ENCODE results near the gene CCL25.
"Not testable (repeated sequence)": the region's sequence is repeated elsewhere in the genome, so short reads cannot be mapped to it uniquely, and the experiment has no call there.

CCL25 gene

GRCh38 chr19:8033287-8034177 is 19.0 kb upstream of the CCL25 start:
- not testable (repeated sequence) for H3K4me3 Mint-ChIP-seq; H3K36me3 Mint-ChIP-seq (ENCODE audit: low read depth); H3K4me1 Mint-ChIP-seq (ENCODE audit: low read depth); DNase-seq (ENCODE audit: low spot score); H3K9me3 Mint-ChIP-seq; H3K27ac Mint-ChIP-seq; H3K27me3 Mint-ChIP-seq (ENCODE audit: low read depth)

- Mint-ChIP-seq H3K4me1 (ENCODE audit: low read depth) (no peaks in the 10 kb centered on the region), H3K4me3 (no peak overlapping the region), H3K9me3 (no peaks in the 10 kb centered on the region), H3K36me3 (ENCODE audit: low read depth) (no peaks in the 10 kb centered on the region), H3K27me3 (ENCODE audit: low read depth) (peaks cover 10% of the 10 kb centered on the region), H3K27ac (no peak overlapping the region)
- DNase-seq (ENCODE audit: low spot score): no peak
These were observed 18.4 kb upstream of the CCL25 start for GRCh38 chr19:8034178-8034525.

- Mint-ChIP-seq H3K9me3 (no peaks in the 10 kb centered on the region), H3K4me1 (ENCODE audit: low read depth) (no peaks in the 10 kb centered on the region), H3K4me3 (no peak overlapping the region), H3K27ac (no peak overlapping the region), H3K36me3 (ENCODE audit: low read depth) (no peaks in the 10 kb centered on the region), H3K27me3 (ENCODE audit: low read depth) (peaks cover 10% of the 10 kb centered on the region)
- no peak for DNase-seq (ENCODE audit: low spot score)
These were observed 16.0 kb upstream of the CCL25 start for GRCh38 chr19:8036434-8037099.

- Mint-ChIP-seq H3K9me3 (no peaks in the 10 kb centered on the region), H3K27me3 (ENCODE audit: low read depth) (peaks cover 7% of the 10 kb centered on the region), H3K4me1 (ENCODE audit: low read depth) (no peaks in the 10 kb centered on the region), H3K36me3 (ENCODE audit: low read depth) (no peaks in the 10 kb centered on the region), H3K4me3 (no peak overlapping the region), H3K27ac (no peak overlapping the region)
- no peak for DNase-seq (ENCODE audit: low spot score)
These were observed 13.7 kb upstream of the CCL25 start for GRCh38 chr19:8038815-8039214.

GRCh38 chr19:8039231-8039630 is 13.3 kb upstream of the CCL25 start:
- Mint-ChIP-seq H3K36me3 (ENCODE audit: low read depth) (no peaks in the 10 kb centered on the region), H3K27me3 (ENCODE audit: low read depth) (peaks cover 7% of the 10 kb centered on the region), H3K4me3 (no peak overlapping the region), H3K9me3 (no peaks in the 10 kb centered on the region), H3K27ac (no peak overlapping the region), H3K4me1 (ENCODE audit: low read depth) (no peaks in the 10 kb centered on the region)
- no peak for DNase-seq (ENCODE audit: low spot score)

- Mint-ChIP-seq H3K27me3 (ENCODE audit: low read depth) (peaks cover 2% of the 10 kb centered on the region), H3K4me1 (ENCODE audit: low read depth) (no peaks in the 10 kb centered on the region), H3K36me3 (ENCODE audit: low read depth) (no peaks in the 10 kb centered on the region), H3K27ac (no peak overlapping the region), H3K9me3 (no peaks in the 10 kb centered on the region), H3K4me3 (no peak overlapping the region)
- DNase-seq (ENCODE audit: low spot score): no peak
These were observed 11.0 kb upstream of the CCL25 start for GRCh38 chr19:8041531-8041931.

- H3K4me3 Mint-ChIP-seq: no peak overlapping the region
- peaks cover 5% of the 10 kb centered on the region for H3K27me3 Mint-ChIP-seq (ENCODE audit: low read depth)
- H3K4me1 Mint-ChIP-seq (ENCODE audit: low read depth): peaks cover 6% of the 10 kb centered on the region
- no peak overlapping the region for H3K27ac Mint-ChIP-seq
- H3K9me3 Mint-ChIP-seq: no peaks in the 10 kb centered on the region
- no peaks in the 10 kb centered on the region for H3K36me3 Mint-ChIP-seq (ENCODE audit: low read depth)
- DNase-seq (ENCODE audit: low spot score): no peak
These were observed 9.7 kb upstream of the CCL25 start for GRCh38 chr19:8042900-8043299.

GRCh38 chr19:8044018-8044417 is 8.5 kb upstream of the CCL25 start:
- Mint-ChIP-seq H3K36me3 (ENCODE audit: low read depth) (no peaks in the 10 kb centered on the region), H3K9me3 (no peaks in the 10 kb centered on the region), H3K4me1 (ENCODE audit: low read depth) (peaks cover 6% of the 10 kb centered on the region), H3K4me3 (no peak overlapping the region), H3K27me3 (ENCODE audit: low read depth) (peaks cover 9% of the 10 kb centered on the region), H3K27ac (no peak overlapping the region)
- DNase-seq (ENCODE audit: low spot score): no peak

GRCh38 chr19:8045872-8046568 is 6.5 kb upstream of the CCL25 start:
- H3K9me3 Mint-ChIP-seq: no peaks in the 10 kb centered on the region
- no peak overlapping the region for H3K4me3 Mint-ChIP-seq
- H3K27me3 Mint-ChIP-seq (ENCODE audit: low read depth): peaks cover 14% of the 10 kb centered on the region
- H3K36me3 Mint-ChIP-seq (ENCODE audit: low read depth): no peaks in the 10 kb centered on the region
- DNase-seq (ENCODE audit: low spot score): no peak
- no peak overlapping the region for H3K27ac Mint-ChIP-seq
- peaks cover 6% of the 10 kb centered on the region for H3K4me1 Mint-ChIP-seq (ENCODE audit: low read depth)

- peak overlapping the region; percentile 74 for H3K27ac Mint-ChIP-seq
- DNase-seq (ENCODE audit: low spot score): no peak
- no peak overlapping the region for H3K4me3 Mint-ChIP-seq
- no peaks in the 10 kb centered on the region for H3K36me3 Mint-ChIP-seq (ENCODE audit: low read depth)
- peaks cover 14% of the 10 kb centered on the region for H3K27me3 Mint-ChIP-seq (ENCODE audit: low read depth)
- H3K4me1 Mint-ChIP-seq (ENCODE audit: low read depth): peaks cover 6% of the 10 kb centered on the region
- H3K9me3 Mint-ChIP-seq: no peaks in the 10 kb centered on the region
These were observed 5.9 kb upstream of the CCL25 start for GRCh38 chr19:8046569-8047165.

GRCh38 chr19:8050274-8051096 is 2.1 kb upstream of the CCL25 start:
- H3K27me3 Mint-ChIP-seq (ENCODE audit: low read depth): peaks cover 14% of the 10 kb centered on the region
- H3K9me3 Mint-ChIP-seq: no peaks in the 10 kb centered on the region
- H3K27ac Mint-ChIP-seq: peak overlapping the region; percentile 72
- peak; percentile 80 for DNase-seq (ENCODE audit: low spot score)
- no peaks in the 10 kb centered on the region for H3K36me3 Mint-ChIP-seq (ENCODE audit: low read depth)
- H3K4me1 Mint-ChIP-seq (ENCODE audit: low read depth): peaks cover 13% of the 10 kb centered on the region
- peak overlapping the region; percentile 43 for H3K4me3 Mint-ChIP-seq

GRCh38 chr19:8054169-8054568 is 1.6 kb downstream of the CCL25 start:
- Mint-ChIP-seq H3K4me1 (ENCODE audit: low read depth) (peaks cover 7% of the 10 kb centered on the region), H3K4me3 (no peak overlapping the region), H3K27ac (no peak overlapping the region), H3K36me3 (ENCODE audit: low read depth) (no peaks in the 10 kb centered on the region), H3K27me3 (ENCODE audit: low read depth) (peaks cover 4% of the 10 kb centered on the region), H3K9me3 (no peaks in the 10 kb centered on the region)
- no peak for DNase-seq (ENCODE audit: low spot score)

- Mint-ChIP-seq H3K9me3 (no peaks in the 10 kb centered on the region), H3K4me3 (no peak overlapping the region), H3K27me3 (ENCODE audit: low read depth) (no peaks in the 10 kb centered on the region), H3K27ac (no peak overlapping the region), H3K4me1 (ENCODE audit: low read depth) (peaks cover 7% of the 10 kb centered on the region), H3K36me3 (ENCODE audit: low read depth) (no peaks in the 10 kb centered on the region)
- DNase-seq (ENCODE audit: low spot score): no peak
These were observed 4.0 kb downstream of the CCL25 start for GRCh38 chr19:8056533-8056932.

Measured in T-helper 2 cell treated with Interferon-gamma antibody and Interleukin-4, amounts not matched to agents 5 μg/mL and 100 μg/mL, for 36 hours (primary cell).